NB4 (cell line): ENCODE results near the gene IPO13.

Experiments
- POLR2A ChIP-seq: IDR thresholded peaks from 2 replicates; pipeline ENCODE4 v1.6.1; 2011; ENCODE audit warnings: mild to moderate bottlenecking; ENCODE audit not compliant: insufficient read length; ENCODE audit errors: extremely low read depth
- TF ChIP-seq, protein P1 (sequence below): IDR thresholded peaks from one replicate; pipeline ENCODE4 v1.5.1; 2012; ENCODE audit warnings: low read depth, low read length
- TF ChIP-seq, protein P2 (sequence below): IDR thresholded peaks from 2 replicates; pipeline ENCODE4 v1.6.1; 2011; ENCODE audit warnings: low read depth, low read length

- TF ChIP-seq, protein P1, sequence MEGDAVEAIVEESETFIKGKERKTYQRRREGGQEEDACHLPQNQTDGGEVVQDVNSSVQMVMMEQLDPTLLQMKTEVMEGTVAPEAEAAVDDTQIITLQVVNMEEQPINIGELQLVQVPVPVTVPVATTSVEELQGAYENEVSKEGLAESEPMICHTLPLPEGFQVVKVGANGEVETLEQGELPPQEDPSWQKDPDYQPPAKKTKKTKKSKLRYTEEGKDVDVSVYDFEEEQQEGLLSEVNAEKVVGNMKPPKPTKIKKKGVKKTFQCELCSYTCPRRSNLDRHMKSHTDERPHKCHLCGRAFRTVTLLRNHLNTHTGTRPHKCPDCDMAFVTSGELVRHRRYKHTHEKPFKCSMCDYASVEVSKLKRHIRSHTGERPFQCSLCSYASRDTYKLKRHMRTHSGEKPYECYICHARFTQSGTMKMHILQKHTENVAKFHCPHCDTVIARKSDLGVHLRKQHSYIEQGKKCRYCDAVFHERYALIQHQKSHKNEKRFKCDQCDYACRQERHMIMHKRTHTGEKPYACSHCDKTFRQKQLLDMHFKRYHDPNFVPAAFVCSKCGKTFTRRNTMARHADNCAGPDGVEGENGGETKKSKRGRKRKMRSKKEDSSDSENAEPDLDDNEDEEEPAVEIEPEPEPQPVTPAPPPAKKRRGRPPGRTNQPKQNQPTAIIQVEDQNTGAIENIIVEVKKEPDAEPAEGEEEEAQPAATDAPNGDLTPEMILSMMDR: no peak
- no peak for TF ChIP-seq POLR2A
- TF ChIP-seq, protein P2, sequence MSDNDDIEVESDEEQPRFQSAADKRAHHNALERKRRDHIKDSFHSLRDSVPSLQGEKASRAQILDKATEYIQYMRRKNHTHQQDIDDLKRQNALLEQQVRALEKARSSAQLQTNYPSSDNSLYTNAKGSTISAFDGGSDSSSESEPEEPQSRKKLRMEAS: no peak
Measured at GRCh38 chr1:43900386-43900785, 46.4 kb upstream of the IPO13 start.
